Bone marrow (tissue), 2 donors: ENCODE measurements around the gene ANKS1B.
"Not testable (repeated sequence)": the region's sequence is repeated elsewhere in the genome, so short reads cannot be mapped to it uniquely, and the experiment has no call there.

Source experiments
- DNase-seq, 2 donors: peaks; one replicate each; lab custom pipeline; 2025; lab: John Stamatoyannopoulos, UW

ANKS1B gene

DNA sequence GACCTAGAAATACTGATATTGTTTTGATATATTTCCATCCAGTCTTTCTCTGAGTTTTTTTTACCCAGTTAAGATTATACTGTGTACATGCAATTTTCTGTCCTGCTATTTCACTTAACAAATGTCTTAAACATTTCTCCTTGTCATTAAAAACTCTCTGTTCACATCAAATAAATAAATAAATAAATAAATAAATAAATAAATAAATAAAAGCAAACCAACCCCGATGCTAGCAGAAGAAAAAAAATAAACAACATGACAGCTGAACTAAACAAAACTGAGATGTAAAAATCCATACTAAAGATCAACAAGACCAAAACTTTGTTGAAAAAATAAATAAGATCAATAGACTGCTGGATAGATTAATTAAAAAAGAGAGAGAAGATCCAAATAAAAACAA is 407.6 kb downstream of the ANKS1B start:
- not testable (repeated sequence) for DNase-seq

DNA sequence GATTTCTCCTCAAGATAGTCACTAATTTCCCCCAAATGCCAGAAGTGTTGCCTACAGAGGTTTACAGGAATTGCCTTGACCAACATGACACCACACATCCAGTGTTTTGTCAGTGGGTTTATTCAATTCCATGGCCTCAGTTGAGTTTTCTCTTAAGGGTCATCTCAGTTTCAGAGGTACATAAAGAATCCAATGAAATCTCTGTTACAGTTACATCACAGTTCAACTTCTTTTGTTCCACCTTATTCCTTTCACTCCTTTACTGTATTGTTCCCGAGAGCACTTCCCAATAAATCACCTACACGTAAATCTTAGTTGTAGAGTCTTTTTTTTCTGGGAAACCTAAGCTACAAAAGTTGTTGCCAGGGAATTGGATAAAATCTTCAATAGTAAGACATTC is 410.8 kb downstream of the ANKS1B start:
- DNase-seq = no peak

DNA sequence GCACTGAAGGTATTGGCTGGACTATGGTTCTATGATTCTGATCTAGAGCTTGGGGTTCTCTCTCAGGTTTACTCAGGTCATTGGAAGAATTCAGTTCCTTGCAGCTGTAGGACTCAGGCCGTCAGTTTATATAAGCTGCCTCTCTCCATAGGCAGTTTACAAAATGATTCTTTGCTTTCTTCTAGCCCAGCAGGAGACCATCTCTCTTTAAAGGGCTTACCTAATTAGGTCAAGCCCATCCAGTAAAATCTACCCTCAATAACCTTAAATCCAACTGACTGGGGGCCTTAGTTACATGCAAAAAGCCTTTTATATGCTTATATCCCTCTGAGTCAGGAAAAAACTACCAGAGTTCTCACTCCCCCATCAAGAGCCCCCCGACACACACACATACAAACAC is 417.7 kb downstream of the ANKS1B start:
- DNase-seq = no peak

DNA sequence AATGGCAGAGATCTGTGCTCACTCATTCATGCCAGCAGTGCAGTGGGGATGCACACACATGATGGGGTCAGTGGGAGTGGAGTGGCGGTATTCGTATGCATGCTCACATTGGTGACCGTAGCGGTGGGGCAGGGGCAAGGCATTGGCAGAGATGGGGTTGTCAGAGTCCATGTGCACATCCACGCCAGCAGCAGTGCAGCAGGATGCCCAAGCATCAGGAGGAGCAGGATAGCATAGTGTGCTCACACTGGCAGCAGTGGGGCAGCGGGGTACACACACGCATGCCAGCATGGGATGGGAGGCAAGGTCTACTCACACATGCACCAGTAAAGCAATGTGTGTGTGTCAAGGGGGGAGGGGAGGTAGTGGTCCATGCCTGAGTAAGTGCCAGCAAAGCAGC is 426.6 kb downstream of the ANKS1B start:
- DNase-seq = no peak

DNA sequence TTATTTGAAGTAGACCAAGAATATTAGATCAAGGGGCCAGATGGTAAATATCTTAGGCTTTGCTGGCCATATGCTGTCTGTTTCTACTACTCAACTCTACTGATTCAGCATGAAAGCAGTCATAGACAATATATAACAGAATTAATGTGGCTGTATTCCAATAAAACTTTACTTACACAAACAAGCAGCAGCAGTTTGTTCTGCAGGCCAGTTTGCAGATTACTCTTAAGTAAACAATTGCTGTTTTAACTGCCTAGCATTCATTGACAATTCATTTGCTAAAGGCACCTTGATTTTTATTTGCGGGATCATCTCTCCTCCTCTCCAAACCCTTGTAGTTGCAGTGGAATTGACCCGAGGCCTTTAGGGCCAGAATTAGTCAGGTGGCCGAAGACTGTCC is 431.3 kb downstream of the ANKS1B start:
- no peak for DNase-seq

DNA sequence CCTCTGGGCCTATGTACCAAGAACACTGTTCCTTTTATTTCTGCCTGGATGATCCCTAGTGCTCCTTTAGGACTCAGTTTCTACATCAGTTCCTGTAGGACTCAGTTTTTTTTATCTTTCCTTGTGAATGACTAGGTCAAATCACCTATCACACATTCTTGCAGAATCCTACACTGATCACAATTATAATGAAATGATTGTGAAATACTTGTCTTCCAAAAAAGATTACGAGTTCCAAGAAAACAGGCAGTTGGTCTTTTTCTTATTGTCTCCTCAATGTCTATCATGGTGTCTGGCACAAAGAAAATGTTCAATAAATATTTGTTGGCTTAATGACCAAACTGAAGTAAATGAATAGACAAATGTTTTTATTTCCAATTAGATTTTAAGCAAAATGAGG is 432.7 kb downstream of the ANKS1B start:
- no peak for DNase-seq

DNA sequence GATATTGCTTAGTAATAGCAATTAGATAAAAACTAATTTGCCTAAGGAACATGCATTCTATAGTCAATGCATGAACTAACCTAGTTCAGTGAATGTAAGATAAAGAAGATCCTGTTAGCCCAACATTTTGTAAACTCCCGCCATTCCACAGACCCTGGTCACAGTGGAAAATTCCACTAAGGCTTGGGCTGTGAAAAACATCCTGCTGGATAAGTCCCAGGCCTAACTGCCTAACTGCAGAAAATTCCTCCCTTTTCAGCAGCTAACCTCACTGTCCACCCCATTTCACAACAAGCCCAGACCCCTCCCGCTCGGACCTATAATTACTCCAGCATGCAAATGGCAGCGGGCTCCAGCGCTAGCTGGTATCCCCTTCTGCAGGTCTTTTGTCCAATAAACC is 435.1 kb downstream of the ANKS1B start:
- no peak for DNase-seq

DNA sequence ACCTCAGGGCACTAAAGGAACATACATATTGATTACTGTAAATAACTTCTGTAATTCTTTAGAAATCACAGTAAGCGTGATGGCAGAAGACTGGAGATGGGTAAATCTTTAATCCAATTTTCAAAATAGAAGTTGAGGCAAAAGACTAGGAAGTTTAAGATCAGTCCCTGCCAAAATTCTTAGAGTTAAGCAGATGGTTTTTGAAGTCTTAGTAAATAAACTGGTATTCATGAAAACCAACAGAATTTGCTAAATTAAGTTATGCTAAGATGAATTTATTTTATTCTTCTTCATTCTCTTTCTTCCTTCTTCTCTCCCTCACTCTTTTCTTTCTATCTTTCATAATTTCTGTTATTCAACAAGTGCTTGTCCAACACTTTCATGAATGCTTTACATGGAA is 435.5 kb downstream of the ANKS1B start:
- DNase-seq = no peak

DNA sequence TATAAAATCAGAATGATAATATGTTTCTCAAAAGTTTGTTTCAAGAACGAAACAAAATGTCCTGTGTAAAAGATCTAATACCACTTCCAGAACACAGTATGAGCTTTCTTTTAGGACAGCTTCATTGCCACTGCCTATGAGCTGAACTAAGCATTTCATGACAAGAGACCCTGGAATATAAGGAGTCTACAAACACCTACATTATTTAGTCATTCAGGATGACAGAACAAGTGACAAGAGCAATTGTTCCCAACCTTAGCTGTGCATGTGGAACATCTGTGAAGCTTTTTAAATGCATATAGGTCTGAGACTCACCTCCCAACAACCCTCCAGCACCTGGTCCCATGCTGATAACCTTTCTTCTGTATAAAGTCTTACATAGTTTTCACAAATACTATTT is 440.3 kb downstream of the ANKS1B start:
- no peak for DNase-seq

DNA sequence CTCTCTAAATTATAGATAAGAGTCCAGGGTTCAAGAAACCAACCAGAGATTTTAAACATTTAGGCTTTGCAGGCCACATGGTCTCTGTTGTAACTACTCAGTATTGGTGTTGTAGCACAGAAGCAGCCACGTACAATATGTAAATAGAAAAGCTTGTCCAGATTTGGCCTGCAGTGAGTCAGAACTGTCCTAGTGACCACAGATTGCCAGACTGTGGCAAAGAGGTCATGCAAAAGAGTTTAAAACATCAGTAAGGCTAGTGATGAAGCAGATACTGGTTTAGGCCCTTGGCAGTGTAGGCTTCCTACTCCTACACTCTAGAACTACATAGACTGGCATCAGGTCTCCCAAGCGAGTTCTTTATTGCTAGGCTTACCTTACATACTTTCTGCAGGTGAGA is 454.8 kb downstream of the ANKS1B start:
- no peak for DNase-seq

DNA sequence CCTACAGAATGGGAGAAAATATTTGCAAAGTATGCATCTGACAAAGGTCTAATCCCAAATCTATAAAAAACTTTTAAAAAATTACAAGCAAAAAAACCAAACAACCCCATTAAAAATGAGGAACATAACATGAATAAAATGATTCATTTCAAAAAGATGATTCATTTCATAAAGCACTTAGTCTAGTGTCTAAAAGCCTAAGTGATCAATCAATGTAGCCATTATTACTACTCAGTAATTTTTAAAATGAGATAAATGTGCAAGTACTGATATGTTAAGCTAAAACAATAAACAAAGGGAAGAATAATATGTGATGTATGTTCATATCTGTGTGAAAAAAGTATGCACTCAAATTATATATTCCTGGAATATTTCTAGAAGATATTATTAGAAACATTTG is 456.3 kb downstream of the ANKS1B start:
- no peak for DNase-seq

DNA sequence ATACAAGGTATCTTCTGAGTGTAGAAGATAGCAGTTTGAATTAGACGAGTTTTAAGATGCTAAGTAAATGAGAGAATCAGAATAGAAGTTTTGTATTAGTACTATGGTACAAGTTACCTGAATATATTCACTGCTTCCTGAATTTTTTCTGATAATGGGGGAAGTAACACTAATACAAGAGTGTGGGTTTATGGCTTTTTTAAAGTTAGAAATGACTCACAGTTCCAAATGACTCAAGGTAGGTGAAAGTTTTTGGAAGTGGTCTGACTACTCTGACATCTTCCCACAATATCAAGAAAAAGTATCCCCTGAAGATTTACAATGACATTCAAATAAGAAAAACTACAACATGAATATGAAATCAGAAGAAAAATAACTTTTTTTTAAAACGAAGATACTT is 460.9 kb downstream of the ANKS1B start:
- no peak for DNase-seq

DNA sequence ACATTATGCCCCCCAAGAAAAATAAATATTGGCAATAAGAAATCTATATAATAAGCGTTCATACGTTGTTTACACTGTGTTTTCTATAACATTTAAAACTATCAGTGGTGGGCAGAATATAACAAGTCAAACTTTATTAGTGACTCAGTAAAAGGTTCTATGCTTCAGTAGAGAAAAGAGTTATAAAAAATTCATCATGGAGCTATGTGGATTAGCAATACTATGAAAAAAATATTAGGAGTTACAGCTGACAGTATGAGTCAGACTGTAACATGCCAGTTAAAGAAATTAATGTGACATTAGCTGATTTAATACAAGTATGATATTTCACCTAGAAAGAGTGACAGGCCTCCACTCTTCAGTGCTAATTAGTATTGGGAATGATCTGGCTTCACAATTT is 462.3 kb downstream of the ANKS1B start:
- no peak for DNase-seq

DNA sequence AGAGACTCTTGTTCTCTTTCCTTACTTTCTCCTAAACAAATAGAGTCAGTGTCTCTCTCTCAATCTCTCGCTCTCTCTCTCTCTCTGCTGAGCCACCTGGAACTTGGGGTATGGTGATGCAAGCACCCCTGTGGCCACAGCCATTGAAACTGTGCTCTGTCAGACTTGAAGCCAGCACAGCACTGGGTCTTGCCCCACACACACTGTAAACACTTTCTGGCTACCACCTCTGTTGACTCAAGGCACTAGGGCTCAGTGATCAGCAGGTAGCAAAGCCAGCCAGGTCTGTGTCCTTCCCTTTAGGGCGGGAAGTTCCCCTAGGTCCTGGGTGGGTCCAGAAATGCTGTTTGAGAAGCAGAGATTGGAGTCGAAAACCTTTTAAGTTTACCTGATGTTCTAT is 463.1 kb downstream of the ANKS1B start:
- DNase-seq = no peak

DNA sequence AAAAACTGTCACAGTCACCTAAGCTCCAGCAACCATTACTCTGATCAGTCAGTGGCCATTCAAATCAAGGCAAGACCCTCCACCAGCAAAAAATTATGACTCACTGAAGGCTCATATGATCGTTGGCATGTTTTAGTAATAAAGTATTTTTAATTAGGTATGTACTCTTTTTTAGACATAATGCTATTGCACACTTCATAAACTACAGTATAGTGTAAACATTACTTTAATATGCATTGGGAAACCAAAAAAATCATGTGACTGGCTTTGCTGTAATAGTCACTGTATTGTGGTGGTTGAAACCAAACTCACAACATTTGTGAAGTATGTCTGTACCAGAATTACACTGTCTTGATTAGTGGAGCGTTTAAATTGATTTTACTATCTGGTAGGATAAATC is 471.7 kb downstream of the ANKS1B start:
- DNase-seq = no peak

DNA sequence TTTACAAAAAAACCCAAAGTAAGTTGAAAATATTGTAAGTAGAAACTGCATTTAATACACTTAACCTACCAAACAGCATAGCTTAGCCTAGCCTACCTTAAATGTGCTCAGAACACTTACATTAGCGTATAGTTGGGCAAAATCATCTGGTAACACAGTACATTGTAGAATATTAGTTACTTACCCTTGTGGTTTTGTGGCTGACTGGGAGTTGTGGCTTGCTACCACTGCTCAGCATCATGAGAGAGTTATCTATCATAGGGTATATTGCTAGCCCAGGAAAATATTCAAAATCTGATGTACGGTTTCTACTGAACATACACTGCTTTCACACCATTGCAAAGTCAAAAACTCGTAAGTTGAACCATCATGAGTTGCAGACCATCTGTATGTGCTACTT is 478.9 kb downstream of the ANKS1B start:
- DNase-seq = no peak

DNA sequence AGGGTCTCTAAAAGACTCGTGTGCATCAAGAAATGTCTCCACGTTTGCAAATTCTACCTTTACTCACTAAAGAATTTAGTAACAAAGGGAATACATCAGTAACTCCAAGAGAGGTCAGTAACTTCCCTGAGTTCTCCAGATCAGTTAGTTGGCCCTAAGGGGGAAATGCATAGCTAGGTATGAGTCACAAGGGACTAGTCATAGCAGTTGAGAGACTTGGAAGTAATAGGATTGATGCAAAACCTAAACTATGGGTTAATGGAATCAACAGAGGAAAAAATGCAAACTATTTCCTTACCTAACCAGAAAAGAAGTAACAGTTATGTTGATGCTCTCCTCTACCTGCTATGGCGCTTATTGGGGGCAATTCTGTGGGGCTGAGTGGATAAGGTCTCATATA is 486.0 kb downstream of the ANKS1B start:
- DNase-seq = no peak

DNA sequence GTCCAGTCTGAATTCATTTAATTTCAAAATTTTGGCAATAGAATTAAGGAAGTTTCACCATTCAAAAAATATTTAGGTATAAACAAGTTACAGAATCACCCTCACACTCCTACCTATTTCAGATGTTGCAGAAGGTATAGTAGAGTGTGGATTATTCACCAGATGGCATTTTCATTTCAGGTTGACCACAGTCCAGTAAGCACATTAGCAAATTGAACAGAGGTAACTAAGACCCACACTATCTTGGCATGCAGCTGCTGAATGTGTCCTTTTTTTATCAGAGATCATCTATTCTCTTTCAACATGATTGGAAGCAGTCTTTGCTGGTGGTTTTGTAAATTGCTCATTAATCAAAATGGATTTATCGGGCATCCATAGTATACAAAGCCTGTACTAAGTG is 488.9 kb downstream of the ANKS1B start:
- no peak for DNase-seq

DNA sequence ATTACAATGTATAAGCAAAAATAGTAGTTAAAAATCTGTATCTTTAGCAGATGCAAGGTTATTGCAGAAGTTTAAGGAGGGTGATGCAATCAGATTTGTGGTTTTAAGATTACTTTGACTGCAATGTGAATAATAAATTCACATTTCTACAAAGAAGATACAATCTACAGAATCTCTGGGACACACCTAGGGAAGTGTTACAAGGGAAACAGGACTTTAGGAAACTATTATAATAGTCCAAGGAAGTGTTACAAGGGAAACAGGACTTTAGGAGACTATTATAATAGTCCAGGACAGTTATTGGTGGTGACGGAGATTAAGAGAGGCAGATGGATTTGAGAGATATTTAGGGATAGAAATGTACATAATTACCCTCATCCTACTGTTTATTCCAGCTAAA is 491.5 kb downstream of the ANKS1B start:
- DNase-seq = no peak

DNA sequence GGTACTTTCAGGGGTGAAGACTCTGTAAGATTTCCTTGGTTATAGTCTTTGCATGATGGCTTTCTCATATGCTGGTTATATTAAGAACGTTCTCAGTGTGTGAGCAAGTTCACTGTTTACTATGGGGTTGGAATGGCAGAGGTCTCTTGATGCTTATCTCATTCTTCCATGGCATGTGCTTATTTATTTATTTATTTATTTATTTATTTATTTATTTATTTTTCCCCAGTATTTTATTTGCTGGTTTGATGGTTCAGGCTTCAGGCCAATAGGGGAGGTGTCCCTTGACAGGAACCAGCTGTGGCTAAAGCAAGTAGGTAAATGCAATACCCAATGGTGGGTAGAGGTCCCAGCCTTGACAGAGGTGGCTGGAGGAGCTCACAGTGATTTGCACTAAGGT is 498.5 kb downstream of the ANKS1B start:
- no peak for DNase-seq

DNA sequence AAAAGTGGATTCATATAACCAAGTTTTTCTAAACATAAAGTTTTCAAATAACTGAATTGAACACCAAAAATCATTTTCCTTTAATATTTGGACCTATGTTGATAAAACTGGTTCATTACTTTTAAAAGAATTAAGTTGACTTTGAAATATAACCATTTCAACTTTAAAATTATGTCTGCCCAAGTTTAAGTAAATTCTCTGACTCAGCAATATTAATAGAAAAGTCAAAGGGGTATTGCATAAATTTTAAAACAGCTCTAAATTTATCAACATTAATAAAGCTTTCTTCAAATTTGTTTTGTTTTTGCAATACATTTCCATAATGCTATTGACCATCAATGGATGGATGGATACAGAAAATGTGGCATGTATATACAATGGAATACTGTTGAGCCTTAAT is 505.6 kb downstream of the ANKS1B start:
- DNase-seq = no peak

DNA sequence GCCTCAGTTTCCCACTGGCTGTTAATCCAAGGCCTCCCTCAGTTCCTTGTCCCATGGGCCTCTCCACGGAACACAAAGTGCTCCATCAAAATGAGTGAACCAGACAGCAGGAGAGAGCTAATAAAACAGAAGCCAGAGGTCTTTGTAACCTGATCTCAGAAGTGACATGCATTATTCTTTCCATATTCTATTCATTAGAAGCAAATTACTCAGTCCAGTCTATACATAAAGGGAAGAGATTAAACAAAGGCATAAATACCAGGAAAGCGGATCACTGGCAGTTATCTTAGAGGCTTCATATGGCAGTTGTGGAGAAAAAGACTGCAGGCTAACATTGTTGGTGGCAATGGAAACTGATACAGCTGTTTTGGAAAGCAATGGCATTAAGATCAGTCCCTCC is 507.8 kb downstream of the ANKS1B start:
- DNase-seq = no peak

DNA sequence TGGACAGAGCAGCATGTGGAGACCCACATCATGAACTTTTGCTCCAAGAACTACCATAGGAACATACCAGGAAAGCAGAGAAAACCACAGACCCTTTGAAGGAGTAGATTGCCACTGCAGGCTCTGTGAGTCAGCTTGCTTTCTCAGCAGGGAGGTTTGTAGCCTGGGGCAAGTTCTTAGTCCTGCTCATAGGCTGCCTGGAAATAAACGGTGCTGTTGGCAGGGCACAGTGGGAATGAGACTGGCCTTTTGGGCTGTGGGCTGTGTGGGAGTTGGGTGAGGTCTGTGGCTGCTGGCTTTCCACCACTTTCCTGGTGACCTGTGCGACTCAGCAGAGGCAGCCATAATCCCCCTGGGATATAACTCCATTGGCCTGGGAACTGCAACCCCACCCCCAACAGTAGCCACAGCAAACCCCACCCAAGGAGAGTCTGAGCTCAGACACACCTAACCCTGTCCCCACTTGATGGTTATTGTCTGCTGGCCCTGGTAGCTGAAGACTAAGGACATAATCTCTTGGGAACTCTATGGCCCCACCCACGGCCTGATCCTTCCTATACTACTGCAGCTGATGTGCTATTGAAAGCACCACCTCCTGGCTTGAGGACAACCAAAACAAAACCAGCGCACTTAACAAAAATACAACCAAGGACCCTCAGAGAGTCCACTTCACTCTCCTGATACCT is 529.2 kb downstream of the ANKS1B start:
- DNase-seq = no peak

DNA sequence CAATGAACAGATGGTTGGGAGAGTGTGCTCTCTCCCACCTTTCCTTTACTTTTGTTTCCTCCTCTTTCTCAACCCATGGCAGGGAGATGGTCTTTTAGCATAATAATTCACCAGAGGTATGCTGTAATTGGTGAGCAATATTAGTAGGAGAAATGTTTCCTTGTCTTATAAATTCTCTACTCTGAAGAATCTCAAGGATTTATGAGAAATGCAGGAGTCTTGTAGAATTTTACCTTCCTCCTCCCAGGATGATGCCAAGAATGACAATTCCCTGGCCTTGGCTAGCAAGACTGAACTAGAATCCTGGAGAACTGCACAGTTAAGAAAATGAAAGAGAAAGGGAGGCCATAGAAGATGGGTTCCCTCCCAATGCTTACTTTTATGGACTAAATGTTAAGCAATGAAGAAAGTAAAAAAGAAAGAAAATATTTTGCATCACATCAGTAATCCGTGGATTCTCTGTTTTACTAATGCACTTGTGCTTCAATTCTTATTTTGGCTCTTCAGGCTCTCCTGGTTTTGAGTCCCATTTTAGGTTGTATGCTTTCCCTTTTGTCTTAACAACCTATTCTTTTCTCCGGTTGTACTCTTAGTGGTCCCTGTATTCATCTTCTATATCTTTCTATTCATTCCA is 530.1 kb downstream of the ANKS1B start:
- DNase-seq = no peak
